ENCODE results near the gene IRX4.

IRX4 gene

GRCh38 chr5:1891391-1891790, 8.7 kb upstream of the IRX4 start:
- DNase-seq (ENCODE audit: low read depth in 2 of 2), result no peak

GRCh38 chr5:1890296-1890695, 7.6 kb upstream of the IRX4 start:
- DNase-seq (ENCODE audit: low read depth in 2 of 2), result no peak

GRCh38 chr5:1889321-1890065, 6.8 kb upstream of the IRX4 start:
- no peak for DNase-seq (ENCODE audit: low read depth in 2 of 2)

GRCh38 chr5:1888541-1889251, 6.0 kb upstream of the IRX4 start:
- no peak for DNase-seq (ENCODE audit: low read depth in 2 of 2)

GRCh38 chr5:1887588-1888360, 5.0 kb upstream of the IRX4 start:
- no peak for DNase-seq (ENCODE audit: low read depth in 2 of 2)

GRCh38 chr5:1886846-1887587, 4.3 kb upstream of the IRX4 start:
- DNase-seq (ENCODE audit: low read depth in 2 of 2), result no peak

GRCh38 chr5:1885868-1886845, 3.4 kb upstream of the IRX4 start:
- no peak for DNase-seq (ENCODE audit: low read depth in 2 of 2)

- DNase-seq (ENCODE audit: low read depth in 2 of 2), result no peak
Measured at GRCh38 chr5:1885404-1885755, 2.7 kb upstream of the IRX4 start.

- DNase-seq (ENCODE audit: low read depth in 2 of 2), result no peak
Measured at GRCh38 chr5:1884678-1885403, 2.1 kb upstream of the IRX4 start.

- DNase-seq (ENCODE audit: low read depth in 2 of 2), result no peak
Measured at GRCh38 chr5:1883925-1884677, 1.4 kb upstream of the IRX4 start.

GRCh38 chr5:1883120-1883924, 597 bp upstream of the IRX4 start:
- no peak for DNase-seq (ENCODE audit: low read depth in 2 of 2)

- no peak for DNase-seq (ENCODE audit: low read depth in 2 of 2)
Measured at GRCh38 chr5:1881731-1882336, 891 bp downstream of the IRX4 start.

- no peak for DNase-seq (ENCODE audit: low read depth in 2 of 2)
Measured at GRCh38 chr5:1881098-1881572, 1.6 kb downstream of the IRX4 start.

- DNase-seq (ENCODE audit: low read depth in 2 of 2), result no peak
Measured at GRCh38 chr5:1880377-1881025, 2.2 kb downstream of the IRX4 start.

GRCh38 chr5:1879292-1880263, 3.1 kb downstream of the IRX4 start:
- DNase-seq (ENCODE audit: low read depth in 2 of 2), result no peak
